Heart left ventricle (tissue), 16 donors: ENCODE measurements around the gene PHIP. TPM values are rescaled to one million over a fixed set of nuclear protein-coding genes. Genes with fewer than 3 reads are reported as not detected.
"Not testable (repeated sequence)": the region's sequence is repeated elsewhere in the genome, so short reads cannot be mapped to it uniquely, and the experiment has no call there.

Source experiments
- ATAC-seq, 4 donors: fragments of 200-7000 bp; cut with Tn5 transposase; one replicate each; pipeline ENCODE4 v1.9.1; 2020 to 2022; ENCODE audit warnings: moderate library complexity in 4 of 4, mild to moderate bottlenecking in 3 of 4, moderate number of reproducible peaks in 1 of 4
- DNase-seq, 5 donors: peaks; one replicate each; pipeline ENCODE4 v3.0.0-alpha.2; 2020
- H3K27ac ChIP-seq, 12 donors: fragments of 200-600 bp; sonication (generic) in 4 of 12; one replicate each; pipeline versions ENCODE4 v1.5.0 to v1.8.0; 2016 to 2022; ENCODE audit warnings: mild to moderate bottlenecking in 2 of 12
- H3K27me3 ChIP-seq, 9 donors: fragments of 200-600 bp; sonication (generic) in 2 of 9; one replicate each; pipeline versions ENCODE4 v1.5.1 to v1.8.0; 2016 to 2022; ENCODE audit warnings: mild to moderate bottlenecking in 3 of 9
- H3K36me3 ChIP-seq, 9 donors: fragments of 200-600 bp; sonication (generic) in 2 of 9; one replicate each; pipeline versions ENCODE4 v1.5.0 to v1.8.0; 2018 to 2022; ENCODE audit warnings: mild to moderate bottlenecking in 2 of 9
- H3K4me1 ChIP-seq, 12 donors: fragments of 200-600 bp; sonication (generic) in 4 of 12; one replicate each; pipeline versions ENCODE4 v1.5.0 to v1.8.0; 2016 to 2022; ENCODE audit warnings: mild to moderate bottlenecking in 3 of 12
- H3K4me3 ChIP-seq, 12 donors: fragments of 200-600 bp; sonication (generic) in 4 of 12; one replicate each; pipeline versions ENCODE4 v1.5.0 to v1.8.0; 2017 to 2022; ENCODE audit warnings: mild to moderate bottlenecking in 9 of 12, moderate library complexity in 4 of 12
- H3K9me3 ChIP-seq, 12 donors: fragments of 200-600 bp; sonication (generic) in 4 of 12; one replicate each; pipeline versions ENCODE4 v1.5.0 to v1.8.0; 2016 to 2022; ENCODE audit warnings: mild to moderate bottlenecking in 1 of 12
- POLR2A ChIP-seq, 2 donors: fragments of 450-650 bp; IDR thresholded peaks; one replicate each; pipeline ENCODE4 v1.6.1; 2017; ENCODE audit warnings: antibody characterized with exemption in 2 of 2, mild to moderate bottlenecking in 2 of 2, moderate library complexity in 2 of 2
- WGBS, 4 donors: extraction: QIAGEN DNeasy Blood & Tissue Kit in 2 of 4; methylation state at CpG; one replicate each; pipeline versions ENCODE4 v1.1.5 to v1.1.7; 2013 to 2018; 5-methylcytosine and 5-hydroxymethylcytosine counted together
- intact Hi-C, 10 donors: fragments of 100-400 bp; cut with DNase I; formaldehyde crosslinking; loops; one replicate each; pipeline versions ENCODE4 v1.11.1 to v1.14.2; 2022
- polyA plus RNA-seq, 2 donors: library from polyadenylated mRNA; stranded (reverse); fragments of 200-250 nt; gene quantifications; one replicate each; pipeline ENCODE4 v1.2.3, GENCODE V29; 2013
- total RNA-seq, 9 donors: library from RNA; depleted of rRNA in 2 of 9; stranded (reverse); fragments of >200 nt in 2 of 9; fragmentation: NEBNext Ultra II Directional in 3 of 9; extraction: Animal tissue kit (Norgen Biotek cat#: 25700) in 3 of 9; gene quantifications; one replicate each; pipeline versions ENCODE4 v1.1.0 to v1.2.4, GENCODE V29; 2016 to 2023
- TF ChIP-seq, protein P1 (sequence below), 12 donors: fragments of 200-600 bp; sonication (generic) in 4 of 12; IDR thresholded peaks; one replicate each; pipeline versions ENCODE4 v1.5.0 to v1.8.0; 2018 to 2022; ENCODE audit warnings: antibody characterized with exemption in 12 of 12, mild to moderate bottlenecking in 5 of 12
- donor health status: ischemic (EF 13 %, LVEDD 7.1; RV severe dilation, severe dysfunction).
- donor health status: healthy with polysubstance abuse.
- donor health status: DM: no; HTN: yes; CAD: no.
- donor health status: DM: no; HTN: no; CAD: no.
- donor health status: ischemic (EF 25% LVEDD 6.9; RV normal size, moderate dysfunction).
- donor health status: ischemic (EF 25% LVEDD 5.7; RV mildly dilated, moderate dysfunction).
- donor health status: healthy.
- donor health status: DM: yes; HTN: yes; CAD: no.
- donor health status: ischemic (EF 35%, LVEDD 5.7; RV mildly dilated, moderate dysfunction).
- donor health status: nonischemic (EF 11% LVEDD 7.7; RV severe dilation, severe dysfunction).
- donor health status: DM: yes; HTN: yes; CAD: no.
- donor health status: PGD.
- donor health status: ischemic (EF 29% LVEDD 5.4; RV normal size, mild dysfunction).
- donor health status: nonischemic (EF 23%, LVEDD 6.1; RV moderate dilation, normal function).

The PHIP gene
- total and polyA plus RNA-seq, 11 donors: 5.6 to 18.9 (median 12.5) TPM

GRCh38 chr6:79094938-79095337 is 16.9 kb upstream of the PHIP start:
- Histone ChIP-seq H3K27ac (no peak overlapping the region), H3K9me3 (no peaks in the 10 kb centered on the region), H3K4me1 (no peaks in the 10 kb centered on the region), H3K36me3 (no peaks in the 10 kb centered on the region), H3K27me3 (no peaks in the 10 kb centered on the region), H3K4me3 (no peak overlapping the region)
- DNase-seq: no peak
- no peak for ATAC-seq
- TF ChIP-seq POLR2A (IDR thresholded peaks at IDR 0.05): no peak
- TF ChIP-seq, protein P1, sequence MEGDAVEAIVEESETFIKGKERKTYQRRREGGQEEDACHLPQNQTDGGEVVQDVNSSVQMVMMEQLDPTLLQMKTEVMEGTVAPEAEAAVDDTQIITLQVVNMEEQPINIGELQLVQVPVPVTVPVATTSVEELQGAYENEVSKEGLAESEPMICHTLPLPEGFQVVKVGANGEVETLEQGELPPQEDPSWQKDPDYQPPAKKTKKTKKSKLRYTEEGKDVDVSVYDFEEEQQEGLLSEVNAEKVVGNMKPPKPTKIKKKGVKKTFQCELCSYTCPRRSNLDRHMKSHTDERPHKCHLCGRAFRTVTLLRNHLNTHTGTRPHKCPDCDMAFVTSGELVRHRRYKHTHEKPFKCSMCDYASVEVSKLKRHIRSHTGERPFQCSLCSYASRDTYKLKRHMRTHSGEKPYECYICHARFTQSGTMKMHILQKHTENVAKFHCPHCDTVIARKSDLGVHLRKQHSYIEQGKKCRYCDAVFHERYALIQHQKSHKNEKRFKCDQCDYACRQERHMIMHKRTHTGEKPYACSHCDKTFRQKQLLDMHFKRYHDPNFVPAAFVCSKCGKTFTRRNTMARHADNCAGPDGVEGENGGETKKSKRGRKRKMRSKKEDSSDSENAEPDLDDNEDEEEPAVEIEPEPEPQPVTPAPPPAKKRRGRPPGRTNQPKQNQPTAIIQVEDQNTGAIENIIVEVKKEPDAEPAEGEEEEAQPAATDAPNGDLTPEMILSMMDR (IDR thresholded peaks at IDR 0.05): no peak
- intact Hi-C loops: no loop called here

DNA sequence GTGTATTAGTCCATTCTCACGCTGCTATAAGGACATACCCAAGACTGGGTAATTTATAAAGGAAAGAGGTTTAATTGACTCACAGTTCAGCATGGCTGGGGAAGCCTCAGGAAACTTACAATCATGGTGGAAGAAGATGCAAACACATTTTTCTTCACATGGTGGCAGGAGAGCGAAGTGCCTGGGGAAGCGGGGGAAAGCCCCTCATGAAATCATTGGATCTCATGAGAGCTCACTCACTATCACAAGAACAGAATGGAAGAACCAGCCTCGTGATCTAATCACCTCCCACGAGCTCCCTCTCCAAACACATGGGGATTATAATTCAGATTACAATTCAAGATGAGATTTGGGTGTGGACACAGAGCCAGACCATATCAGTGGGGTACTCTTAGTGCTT is 13.7 kb upstream of the PHIP start:
- intact Hi-C loops, H3K4me3 ChIP-seq, DNase-seq, H3K36me3 ChIP-seq, H3K27me3 ChIP-seq, H3K4me1 ChIP-seq, ATAC-seq, H3K9me3 ChIP-seq, H3K27ac ChIP-seq: not testable (repeated sequence)
- 64 to 73% (median 66%) methylated on average over 5 of the region's 5 CpGs for WGBS, 4 donors

DNA sequence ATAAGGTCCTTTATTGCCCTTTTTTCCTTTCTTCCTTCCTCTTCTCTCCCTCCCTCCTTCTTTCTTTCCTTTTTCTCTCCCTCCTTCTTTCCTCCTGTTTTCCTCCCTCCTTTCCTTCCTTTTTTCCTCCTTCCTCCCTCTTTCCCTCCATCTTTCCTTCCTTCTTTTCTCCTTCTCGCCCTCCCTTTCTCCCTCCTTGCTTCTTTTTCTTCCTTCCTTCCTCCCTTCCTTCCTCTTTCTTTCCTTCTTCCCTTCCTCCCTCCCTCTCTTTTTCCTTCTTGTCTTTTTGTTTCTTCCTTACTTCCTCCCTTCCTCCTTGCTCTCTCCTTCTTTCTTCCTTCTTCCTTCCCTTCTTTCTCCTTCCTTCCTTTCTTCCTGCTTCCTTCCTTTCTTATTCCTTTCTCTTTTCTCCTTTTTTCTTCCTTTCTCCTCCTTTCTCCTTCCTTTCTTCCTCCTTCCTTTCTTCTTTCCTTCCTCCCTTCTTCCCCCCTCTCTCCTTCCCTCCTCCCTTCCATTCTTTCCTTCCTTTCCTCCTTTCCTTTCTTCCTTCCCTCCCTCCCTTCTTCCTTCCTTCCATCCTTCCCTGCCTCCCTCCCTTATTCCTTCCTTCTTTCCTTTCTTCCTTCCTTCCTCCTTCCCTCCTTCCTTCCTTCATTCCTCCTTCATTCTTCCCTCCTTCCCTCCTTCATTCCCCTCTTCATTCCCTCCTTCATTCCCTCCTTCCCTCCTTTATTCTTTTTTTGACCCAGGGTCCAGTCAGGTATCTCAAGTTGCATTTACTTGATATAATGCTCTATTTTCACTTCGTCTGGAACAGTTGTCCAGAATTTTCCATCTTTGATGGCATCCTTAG is 11.7 kb upstream of the PHIP start:
- Histone ChIP-seq H3K27me3 (no peaks in the 10 kb centered on the region), H3K36me3 (no peaks in the 10 kb centered on the region), H3K4me1 (no peaks in the 10 kb centered on the region), H3K9me3 (no peaks in the 10 kb centered on the region), H3K4me3 (no peak overlapping the region), H3K27ac (no peak overlapping the region)
- intact Hi-C loops: no loop called here
- ATAC-seq (no peak), DNase-seq (no peak)
- 74 to 80% (median 78%) methylated on average over 2 of the region's 2 CpGs for WGBS, 4 donors
- TF ChIP-seq, protein P1 (IDR thresholded peaks at IDR 0.05): no peak
- TF ChIP-seq POLR2A (IDR thresholded peaks at IDR 0.05): no peak

- no peak for TF ChIP-seq POLR2A (IDR thresholded peaks at IDR 0.05)
- TF ChIP-seq, protein P1 (IDR thresholded peaks at IDR 0.05): no peak
- no peak overlapping the region for H3K4me3 ChIP-seq
- H3K4me1 ChIP-seq: peaks cover 0 to 14% (median 2%) of the 10 kb centered on the region in 12 donors
- H3K9me3 ChIP-seq: no peaks in the 10 kb centered on the region
- ATAC-seq: no peak
- H3K27ac ChIP-seq: no peak overlapping the region
- no peaks in the 10 kb centered on the region for H3K36me3 ChIP-seq
- 75 to 84% (median 81%) methylated on average over 1 of the region's 1 CpG for WGBS, 4 donors
- no peak for DNase-seq
- intact Hi-C loops: no loop called here
- H3K27me3 ChIP-seq: no peaks in the 10 kb centered on the region
Measured at GRCh38 chr6:79084693-79085092, 6.6 kb upstream of the PHIP start.

DNA sequence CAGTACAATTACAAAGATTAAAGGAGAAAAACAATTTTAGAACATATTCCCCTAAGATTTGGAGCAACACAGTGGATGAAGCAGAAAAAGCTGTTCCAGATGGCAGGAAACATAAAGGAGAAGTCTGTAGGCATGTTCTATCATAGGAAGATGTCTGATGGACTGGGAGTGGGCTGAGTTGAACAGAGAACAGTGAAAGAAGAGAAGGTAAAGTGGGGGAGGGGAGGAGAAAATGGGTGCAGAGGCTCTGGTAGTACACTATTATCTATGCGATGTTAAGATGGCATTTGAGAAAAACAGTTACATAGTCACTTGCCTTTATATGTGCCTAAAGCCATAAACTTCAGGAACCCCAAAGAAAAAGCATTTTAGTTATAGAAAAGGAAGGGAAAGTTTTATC is 4.2 kb upstream of the PHIP start:
- H3K4me3 ChIP-seq: no peak overlapping the region
- ATAC-seq: no peak
- no peaks in the 10 kb centered on the region for H3K36me3 ChIP-seq
- peaks cover 0 to 21% (median 6%) of the 10 kb centered on the region in 12 donors for H3K4me1 ChIP-seq
- TF ChIP-seq POLR2A (IDR thresholded peaks at IDR 0.05): no peak
- TF ChIP-seq, protein P1 (IDR thresholded peaks at IDR 0.05): no peak
- no peak overlapping the region for H3K27ac ChIP-seq
- no peaks in the 10 kb centered on the region for H3K9me3 ChIP-seq
- H3K27me3 ChIP-seq: no peaks in the 10 kb centered on the region
- 82 to 92% (median 90%) methylated on average over 1 of the region's 1 CpG for WGBS, 4 donors
- no peak for DNase-seq
- intact Hi-C loops: no loop called here
